Esophagus squamous epithelium (tissue), 5 donors: ENCODE results near the gene BOLL. TPM values are rescaled to one million over a fixed set of nuclear protein-coding genes. Genes with fewer than 3 reads are reported as not detected.
A peak's percentile ranks its signal among the peaks of the same experiment; 100 is the strongest.

Experiments
- DNase-seq: peaks from one replicate; lab custom pipeline; 2025; lab: John Stamatoyannopoulos, UW
- H3K27ac ChIP-seq, 4 donors: fragments of 200-600 bp; sonication (generic); one replicate each; pipeline ENCODE4 v1.5.1; 2016 to 2019; ENCODE audit warnings: mild to moderate bottlenecking in 1 of 4
- H3K27me3 ChIP-seq, 4 donors: fragments of 200-600 bp; sonication (generic); 1 replicate in 3 of 4; 2 replicates in 1 of 4; pipeline versions ENCODE4 v1.5.1 to v1.6.0; 2017 to 2021; ENCODE audit warnings: antibody characterized with exemption in 1 of 4
- H3K36me3 ChIP-seq, 3 donors: fragments of 200-600 bp; sonication (generic); one replicate each; pipeline ENCODE4 v1.5.1; 2016 to 2019
- H3K4me1 ChIP-seq, 3 donors: fragments of 200-600 bp; sonication (generic); one replicate each; pipeline ENCODE4 v1.5.1; 2017 to 2019
- H3K4me3 ChIP-seq, 4 donors: fragments of 200-600 bp; sonication (generic); 1 replicate in 3 of 4; 2 replicates in 1 of 4; pipeline ENCODE4 v1.5.1; 2016 to 2019; ENCODE audit warnings: mild to moderate bottlenecking in 2 of 4, moderate library complexity in 1 of 4
- H3K9me3 ChIP-seq, 3 donors: fragments of 200-600 bp; sonication (generic); one replicate each; pipeline ENCODE4 v1.5.1; 2016 to 2019
- CTCF ChIP-seq, 6 experiments: fragments of 450-650 bp in 4 of 6; fragments of 200-600 bp in 2 of 6; sonication (generic) in 2 of 6; IDR thresholded peaks; one replicate each; pipeline ENCODE4 v1.5.1; 2016 to 2019; ENCODE audit warnings: antibody characterized with exemption in 6 of 6, mild to moderate bottlenecking in 4 of 6, moderate library complexity in 4 of 6
- POLR2A ChIP-seq, 4 donors: fragments of 450-650 bp; IDR thresholded peaks; one replicate each; pipeline ENCODE4 v1.6.1; 2017; ENCODE audit warnings: antibody characterized with exemption in 4 of 4, mild to moderate bottlenecking in 4 of 4, moderate library complexity in 3 of 4
- WGBS, 2 donors: methylation state at CpG; one replicate each; pipeline ENCODE4 v1.1.5; 2018; 5-methylcytosine and 5-hydroxymethylcytosine counted together
- intact Hi-C: fragments of 100-400 bp; cut with DNase I; formaldehyde crosslinking; loops from one replicate; pipeline ENCODE4 v1.15.0; 2022
- total RNA-seq, 4 donors: library from RNA; depleted of rRNA; stranded (reverse); fragments of >200 nt; gene quantifications; one replicate each; pipeline ENCODE4 v1.1.0, GENCODE V29; 2016
- donor health status: DM: yes; HTN: yes; CAD: no.

BOLL gene
- total RNA-seq, 4 donors from 2014 or later = not detected

- no peak for DNase-seq
- Histone ChIP-seq H3K9me3 (no peaks in the 10 kb centered on the region), H3K27me3 (peaks cover 0 to 29% (median 0%) of the 10 kb centered on the region in 4 donors), H3K27ac (no peak overlapping the region), H3K4me3 (no peak overlapping the region), H3K4me1 (peaks cover 0 to 24% (median 9%) of the 10 kb centered on the region in 3 donors), H3K36me3 (no peaks in the 10 kb centered on the region)
- TF ChIP-seq CTCF (IDR thresholded peaks at IDR 0.05) (no peak), POLR2A (IDR thresholded peaks at IDR 0.05) (no peak)
- WGBS, 2 donors = 79% methylated on average over 5 of the region's 5 CpGs
- intact Hi-C loops = no loop called here
Observed at GRCh38 chr2:197809064-197809463, 23.9 kb upstream of the BOLL start.

GRCh38 chr2:197805715-197806633 is 20.9 kb upstream of the BOLL start:
- TF ChIP-seq CTCF (IDR thresholded peaks at IDR 0.05) = no peak
- TF ChIP-seq POLR2A (IDR thresholded peaks at IDR 0.05) = no peak
- WGBS, 2 donors = 45 to 46% methylated on average over 11 of the region's 11 CpGs
- Histone ChIP-seq H3K27me3 (peaks cover 0 to 35% (median 0%) of the 10 kb centered on the region in 4 donors), H3K4me1 (peaks cover 9 to 35% (median 18%) of the 10 kb centered on the region in 3 donors), H3K36me3 (no peaks in the 10 kb centered on the region), H3K4me3 (peak overlapping the region in 3 of 4 donors; percentile 78 to 81 (median 79)), H3K9me3 (no peaks in the 10 kb centered on the region), H3K27ac (peak overlapping the region in 3 of 4 donors; percentile 78 to 84 (median 78))
- intact Hi-C loops = no loop called here
- DNase-seq = no peak

- TF ChIP-seq POLR2A (IDR thresholded peaks at IDR 0.05) (peak in 1 of 4 donors; percentile 2), CTCF (IDR thresholded peaks at IDR 0.05) (no peak)
- intact Hi-C loops = loop anchor here (5.0 kb wide), 2 partner anchors 327 to 487 kb away; no protein-coding TSS in a partner anchor
- Histone ChIP-seq H3K9me3 (no peaks in the 10 kb centered on the region), H3K27me3 (peaks cover 0 to 35% (median 0%) of the 10 kb centered on the region in 4 donors), H3K4me3 (peak overlapping the region; percentile 56 to 81 (median 78)), H3K36me3 (no peaks in the 10 kb centered on the region), H3K4me1 (peaks cover 9 to 35% (median 18%) of the 10 kb centered on the region in 3 donors), H3K27ac (peak overlapping the region; percentile 38 to 84 (median 78))
- DNase-seq = no peak
- 0 to 1% methylated on average over 12 to 18 of the region's 92 CpGs for WGBS, 2 donors
Observed at GRCh38 chr2:197804758-197805714, 19.9 kb upstream of the BOLL start.

GRCh38 chr2:197804049-197804757 is 19.1 kb upstream of the BOLL start, which contains the start of gene PLCL1:
Gene PLCL1, plus strand, starts transcription at chr2:197804593.
- WGBS, 2 donors = 3 to 10% methylated on average over 14 to 18 of the region's 50 CpGs
- peak within 1 kb of the TSS; percentile 56 to 81 (median 78) for H3K4me3 ChIP-seq

More at GRCh38 chr2:197804049-197804757, 19.1 kb upstream of the BOLL start, which contains the start of gene PLCL1:
- H3K9me3 ChIP-seq = no peaks in the 10 kb centered on the region
- intact Hi-C loops = loop anchor here (5.0 kb wide), 2 partner anchors 328 to 488 kb away; no protein-coding TSS in a partner anchor
- TF ChIP-seq POLR2A (IDR thresholded peaks at IDR 0.05) = peak in 3 of 4 donors; percentile 14 to 73 (median 48)
- peak in 1 of 6 experiments; percentile 5 for TF ChIP-seq CTCF (IDR thresholded peaks at IDR 0.05)
- H3K4me1 ChIP-seq = peaks cover 9 to 35% (median 18%) of the 10 kb centered on the region in 3 donors
- peak within 1 kb of the TSS; percentile 38 to 84 (median 78) for H3K27ac ChIP-seq
- peak; percentile 41 for DNase-seq
- peaks cover 0 to 35% (median 0%) of the 10 kb centered on the region in 4 donors for H3K27me3 ChIP-seq
- no peaks in the 10 kb centered on the region for H3K36me3 ChIP-seq
